ENCODE results near the gene PDLIM4.
A peak's percentile ranks its signal among the peaks of the same experiment; 100 is the strongest.

The PDLIM4 gene

GRCh38 chr5:132257131-132258101, at the start of gene PDLIM4:
Gene PDLIM4 (plus strand): TSS chr5:132257696. CDS start chr5:132257735, 39 bp downstream.
- Mint-ChIP-seq H3K27ac (peak within 1 kb of the TSS in 1 of 2 donors; percentile 56), H3K27me3 (peaks cover 44% of the 10 kb centered on the region), H3K4me1 (peaks cover 49% of the 10 kb centered on the region), H3K4me3 (peak within 1 kb of the TSS in 1 of 2 donors; percentile 54), H3K9me3 (no peaks in the 10 kb centered on the region)
- peak; percentile 19 for ATAC-seq
- DNase-seq, result peak in 1 of 2 donors; percentile 9

DNA sequence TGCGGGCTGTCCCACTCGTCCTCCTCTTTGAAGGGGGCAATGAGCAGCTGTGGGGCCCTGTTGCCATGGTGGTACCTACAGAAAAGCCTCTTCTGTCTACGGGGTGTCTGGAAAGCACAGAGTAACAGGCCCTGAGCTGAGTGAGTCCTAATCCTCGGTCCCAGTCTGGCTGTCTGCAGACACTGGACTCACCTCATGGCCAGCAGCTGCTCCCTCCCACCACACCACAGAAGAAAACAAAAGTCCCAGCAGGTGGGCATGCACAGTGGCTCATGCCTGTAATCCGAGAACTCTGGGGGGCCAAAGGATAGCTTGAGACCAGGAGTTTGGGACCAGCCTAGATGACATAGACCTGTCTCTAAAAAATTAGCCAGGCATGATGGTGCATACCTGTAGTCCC, 49.7 kb upstream of the PDLIM4 start:
- Mint-ChIP-seq H3K9me3 (no peaks in the 10 kb centered on the region), H3K4me3 (no peak overlapping the region), H3K27me3 (peaks cover 6% of the 10 kb centered on the region), H3K4me1 (peaks cover 5% of the 10 kb centered on the region), H3K27ac (peak overlapping the region in 1 of 2 donors; percentile 87)
- no peak for ATAC-seq
- DNase-seq, result no peak

GRCh38 chr5:132209131-132209530, 48.4 kb upstream of the PDLIM4 start:
- no peak overlapping the region for H3K27ac Mint-ChIP-seq
- no peaks in the 10 kb centered on the region for H3K9me3 Mint-ChIP-seq
- no peak for ATAC-seq
- DNase-seq, result no peak
- no peaks in the 10 kb centered on the region for H3K27me3 Mint-ChIP-seq
- peaks cover 5% of the 10 kb centered on the region for H3K4me1 Mint-ChIP-seq
- H3K4me3 Mint-ChIP-seq, result no peak overlapping the region

GRCh38 chr5:132209901-132210545, 47.5 kb upstream of the PDLIM4 start:
- ATAC-seq, result no peak
- Mint-ChIP-seq H3K27ac (no peak overlapping the region), H3K27me3 (no peaks in the 10 kb centered on the region), H3K4me3 (no peak overlapping the region), H3K9me3 (no peaks in the 10 kb centered on the region), H3K4me1 (peaks cover 5% of the 10 kb centered on the region)
- no peak for DNase-seq

GRCh38 chr5:132210944-132211343, 46.6 kb upstream of the PDLIM4 start:
- no peaks in the 10 kb centered on the region for H3K27me3 Mint-ChIP-seq
- H3K4me3 Mint-ChIP-seq, result no peak overlapping the region
- no peak for ATAC-seq
- peaks cover 5% of the 10 kb centered on the region for H3K4me1 Mint-ChIP-seq
- no peak for DNase-seq
- H3K9me3 Mint-ChIP-seq, result no peaks in the 10 kb centered on the region
- no peak overlapping the region for H3K27ac Mint-ChIP-seq

- DNase-seq (no peak), ATAC-seq (no peak)
- Mint-ChIP-seq H3K27me3 (no peaks in the 10 kb centered on the region), H3K4me3 (no peak overlapping the region), H3K4me1 (peaks cover 5% of the 10 kb centered on the region), H3K27ac (no peak overlapping the region), H3K9me3 (no peaks in the 10 kb centered on the region)
These were observed 45.7 kb upstream of the PDLIM4 start for GRCh38 chr5:132211787-132212186.

DNA sequence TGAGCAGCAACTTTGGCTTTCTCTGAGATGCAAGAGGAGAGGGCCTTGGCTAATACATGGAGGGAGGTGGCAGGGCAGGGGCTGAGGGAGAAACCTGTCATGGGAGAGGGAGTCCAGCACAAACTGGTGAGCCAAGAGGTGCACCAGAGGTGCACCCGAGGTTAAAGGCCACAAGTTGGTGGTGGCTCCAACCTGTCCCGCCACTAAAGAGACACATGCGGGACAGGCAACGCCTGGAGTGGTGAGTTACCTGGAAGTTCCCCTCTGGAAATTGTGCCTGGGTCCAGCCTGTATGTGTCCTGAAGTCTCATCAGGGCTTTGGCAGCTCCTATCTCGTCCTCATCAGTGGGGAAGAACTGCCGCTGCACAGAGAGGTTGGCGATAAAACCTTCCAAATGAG, 43.8 kb upstream of the PDLIM4 start:
- no peaks in the 10 kb centered on the region for H3K4me1 Mint-ChIP-seq
- H3K9me3 Mint-ChIP-seq, result no peaks in the 10 kb centered on the region
- H3K4me3 Mint-ChIP-seq, result no peak overlapping the region
- ATAC-seq (no peak), DNase-seq (no peak)
- no peaks in the 10 kb centered on the region for H3K27me3 Mint-ChIP-seq
- H3K27ac Mint-ChIP-seq, result no peak overlapping the region

DNA sequence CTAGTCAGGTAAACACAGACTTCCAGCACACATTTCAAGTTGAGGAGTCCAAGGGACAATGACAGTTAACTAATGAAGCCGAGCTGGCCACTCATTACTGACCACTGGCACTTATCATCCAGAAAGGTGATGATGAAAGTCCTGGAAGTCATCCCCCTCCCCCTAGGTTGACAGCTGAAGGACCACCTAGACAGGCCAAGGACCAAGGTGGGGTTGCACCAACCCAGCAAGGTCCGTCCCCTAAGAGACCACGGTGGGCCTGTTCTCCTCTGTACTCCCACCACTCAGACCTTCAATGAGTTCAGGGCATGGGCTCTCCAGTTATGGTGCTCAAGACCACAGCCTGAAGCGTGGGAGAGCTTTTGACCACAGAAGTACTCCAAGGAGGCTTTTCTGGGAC, 43.0 kb upstream of the PDLIM4 start:
- H3K27ac Mint-ChIP-seq, result no peak overlapping the region
- H3K4me1 Mint-ChIP-seq, result no peaks in the 10 kb centered on the region
- H3K27me3 Mint-ChIP-seq, result no peaks in the 10 kb centered on the region
- ATAC-seq (no peak), DNase-seq (no peak)
- no peak overlapping the region for H3K4me3 Mint-ChIP-seq
- no peaks in the 10 kb centered on the region for H3K9me3 Mint-ChIP-seq

DNA sequence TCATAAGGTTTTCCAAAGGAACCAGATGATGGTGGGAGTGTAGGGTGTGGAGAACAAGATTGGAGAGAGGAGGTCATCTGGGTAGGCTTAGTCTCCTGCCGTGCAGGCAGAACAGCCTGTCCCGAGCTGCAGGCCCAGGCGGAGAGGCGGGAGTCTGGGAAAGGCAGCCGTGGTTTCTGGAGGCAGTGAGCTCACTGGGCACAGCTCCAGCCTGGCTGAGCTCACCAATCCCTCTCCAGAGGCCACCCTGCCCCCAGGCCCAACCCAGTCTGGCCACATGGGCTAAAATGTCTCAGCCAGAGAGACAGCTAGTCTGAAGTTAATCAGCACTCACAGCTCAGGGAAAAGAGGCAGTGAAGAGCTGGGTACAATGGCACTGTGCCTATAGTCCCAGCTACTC, 42.2 kb upstream of the PDLIM4 start:
- ATAC-seq (no peak), DNase-seq (no peak)
- Mint-ChIP-seq H3K27me3 (no peaks in the 10 kb centered on the region), H3K4me3 (no peak overlapping the region), H3K9me3 (no peaks in the 10 kb centered on the region), H3K27ac (no peak overlapping the region), H3K4me1 (no peaks in the 10 kb centered on the region)

- Mint-ChIP-seq H3K9me3 (no peaks in the 10 kb centered on the region), H3K27me3 (peaks cover 2% of the 10 kb centered on the region), H3K27ac (no peak overlapping the region), H3K4me1 (no peaks in the 10 kb centered on the region), H3K4me3 (no peak overlapping the region)
- DNase-seq, result no peak
- no peak for ATAC-seq
These were observed 39.2 kb upstream of the PDLIM4 start for GRCh38 chr5:132218321-132218720.

DNA sequence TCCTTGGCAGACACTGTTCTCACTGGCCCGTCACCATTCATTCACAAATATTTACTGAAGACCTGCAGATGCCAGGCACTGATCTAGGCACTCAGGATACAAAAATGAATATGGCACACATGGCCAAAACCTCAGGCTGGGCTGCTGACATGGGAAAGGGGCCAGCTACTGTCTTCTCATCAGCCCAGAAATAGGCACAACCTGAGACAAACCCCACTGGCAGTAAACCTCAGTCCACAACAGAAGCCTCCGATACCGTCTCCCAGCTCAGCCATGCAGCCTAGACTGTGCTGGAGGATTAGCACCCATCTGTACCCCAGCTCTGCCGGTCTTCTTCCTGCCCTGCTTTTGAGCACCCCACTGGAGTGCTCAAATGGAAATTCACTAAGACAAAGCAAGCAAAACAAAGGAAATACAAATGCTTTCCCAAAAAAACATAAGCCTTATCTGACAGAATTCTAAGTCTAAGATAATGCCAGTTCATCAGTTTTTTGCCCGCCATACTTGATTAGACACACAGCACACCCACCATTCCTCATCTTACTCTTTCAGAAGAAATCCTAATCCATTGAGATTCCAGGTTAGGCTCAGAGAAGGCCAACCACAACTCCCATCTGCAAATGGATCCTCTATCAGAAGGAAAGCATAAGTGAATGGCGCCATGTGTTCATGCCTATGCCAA, 38.1 kb upstream of the PDLIM4 start:
- DNase-seq (no peak), ATAC-seq (no peak)
- H3K9me3 Mint-ChIP-seq, result no peaks in the 10 kb centered on the region
- H3K4me3 Mint-ChIP-seq, result no peak overlapping the region
- H3K4me1 Mint-ChIP-seq, result no peaks in the 10 kb centered on the region
- no peak overlapping the region for H3K27ac Mint-ChIP-seq
- peaks cover 13% of the 10 kb centered on the region for H3K27me3 Mint-ChIP-seq

GRCh38 chr5:132219981-132220380, 37.5 kb upstream of the PDLIM4 start:
- H3K9me3 Mint-ChIP-seq, result no peaks in the 10 kb centered on the region
- ATAC-seq, result no peak
- no peak overlapping the region for H3K4me3 Mint-ChIP-seq

GRCh38 chr5:132220491-132220890, 37.0 kb upstream of the PDLIM4 start:
- Mint-ChIP-seq H3K27me3 (peaks cover 24% of the 10 kb centered on the region), H3K4me1 (peaks cover 9% of the 10 kb centered on the region), H3K27ac (no peak overlapping the region), H3K9me3 (no peaks in the 10 kb centered on the region), H3K4me3 (no peak overlapping the region)
- ATAC-seq (no peak), DNase-seq (no peak)

More at GRCh38 chr5:132219981-132220380, 37.5 kb upstream of the PDLIM4 start:
- no peak overlapping the region for H3K27ac Mint-ChIP-seq
- peaks cover 19% of the 10 kb centered on the region for H3K27me3 Mint-ChIP-seq
- DNase-seq, result no peak
- H3K4me1 Mint-ChIP-seq, result peaks cover 4% of the 10 kb centered on the region

GRCh38 chr5:132221781-132222648, 35.5 kb upstream of the PDLIM4 start:
- ATAC-seq, result no peak

DNA sequence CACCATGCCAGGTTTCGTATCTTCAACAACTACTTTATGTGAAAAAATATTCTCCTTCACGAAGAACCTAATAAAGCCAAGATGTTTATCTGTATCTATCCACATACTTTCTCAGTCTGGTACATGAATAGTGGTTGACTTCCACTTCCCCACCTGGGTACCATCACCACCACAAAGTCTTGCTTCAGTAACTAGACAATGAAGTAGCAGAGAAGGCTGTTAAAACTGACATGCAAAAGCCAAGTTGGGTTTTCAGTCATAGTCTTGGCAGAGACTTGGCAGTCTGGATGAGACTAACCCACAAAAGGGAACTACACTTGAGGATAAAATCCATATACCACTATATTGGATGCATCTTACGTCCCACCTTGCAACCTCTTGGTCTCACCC, 34.9 kb upstream of the PDLIM4 start:
- no peak overlapping the region for H3K27ac Mint-ChIP-seq
- H3K27me3 Mint-ChIP-seq, result peaks cover 37% of the 10 kb centered on the region
- no peak overlapping the region for H3K4me3 Mint-ChIP-seq
- DNase-seq (no peak), ATAC-seq (no peak)
- H3K4me1 Mint-ChIP-seq, result peaks cover 20% of the 10 kb centered on the region
- H3K9me3 Mint-ChIP-seq, result no peaks in the 10 kb centered on the region

More at GRCh38 chr5:132221781-132222648, 35.5 kb upstream of the PDLIM4 start:
- DNase-seq, result no peak
- H3K27me3 Mint-ChIP-seq, result peaks cover 34% of the 10 kb centered on the region
- H3K27ac Mint-ChIP-seq, result no peak overlapping the region
- H3K9me3 Mint-ChIP-seq, result no peaks in the 10 kb centered on the region
- H3K4me3 Mint-ChIP-seq, result no peak overlapping the region
- peaks cover 18% of the 10 kb centered on the region for H3K4me1 Mint-ChIP-seq

Data from stimulated activated naive CD8-positive, alpha-beta T cell treated with anti-CD3 and anti-CD28 coated beads, Interleukin-15, amount 100 ng/mL, for 72 hours (primary cell).